Renal pelvis (tissue), 4 donors: Measurements from ENCODE around the gene HEXIM2. TPM values are rescaled to one million over a fixed set of nuclear protein-coding genes. Genes with fewer than 3 reads are reported as not detected.
A peak's percentile ranks its signal among the peaks of the same experiment; 100 is the strongest.
"Not testable (repeated sequence)": the region's sequence is repeated elsewhere in the genome, so short reads cannot be mapped to it uniquely, and the experiment has no call there.

ENCODE experiments used
- DNase-seq: peaks from one replicate; pipeline ENCODE4 v3.0.0-alpha.2; 2013
- polyA plus RNA-seq, 3 donors: library from polyadenylated mRNA; unstranded; fragments of 120-200 nt; gene quantifications; one replicate each; pipeline ENCODE4 v1.2.1, GENCODE V29; 2013; ENCODE audit not compliant: insufficient read length in 3 of 3

HEXIM2 gene
- polyA plus RNA-seq, 3 donors: 16.6 to 18.6 (median 17.1) TPM

GRCh38 chr17:45124797-45125122, 36.9 kb upstream of the HEXIM2 start:
- not testable (repeated sequence) for DNase-seq

DNA sequence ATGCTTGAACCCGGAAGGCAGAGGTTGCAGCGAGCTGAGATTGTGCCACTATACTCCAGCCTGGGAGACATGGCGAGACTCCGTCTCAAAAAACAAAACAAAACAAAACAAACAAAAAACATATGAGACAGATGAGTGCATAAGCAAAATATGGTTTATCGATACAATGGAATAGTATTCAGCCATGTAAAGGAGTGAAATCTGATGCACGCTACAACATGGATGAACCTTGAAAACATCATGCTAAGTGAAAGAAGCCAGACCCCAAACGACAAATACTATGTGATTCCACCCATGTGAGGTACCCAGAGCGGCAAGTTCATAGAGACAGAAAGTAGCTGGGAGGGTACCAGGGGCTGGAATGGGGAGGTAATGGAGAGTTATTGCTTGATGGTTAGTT, 36.2 kb upstream of the HEXIM2 start:
- no peak for DNase-seq

- no peak for DNase-seq
Measured at GRCh38 chr17:45127207-45127547, 34.5 kb upstream of the HEXIM2 start.

- no peak for DNase-seq
Measured at GRCh38 chr17:45127548-45128300, 34.0 kb upstream of the HEXIM2 start.

DNA sequence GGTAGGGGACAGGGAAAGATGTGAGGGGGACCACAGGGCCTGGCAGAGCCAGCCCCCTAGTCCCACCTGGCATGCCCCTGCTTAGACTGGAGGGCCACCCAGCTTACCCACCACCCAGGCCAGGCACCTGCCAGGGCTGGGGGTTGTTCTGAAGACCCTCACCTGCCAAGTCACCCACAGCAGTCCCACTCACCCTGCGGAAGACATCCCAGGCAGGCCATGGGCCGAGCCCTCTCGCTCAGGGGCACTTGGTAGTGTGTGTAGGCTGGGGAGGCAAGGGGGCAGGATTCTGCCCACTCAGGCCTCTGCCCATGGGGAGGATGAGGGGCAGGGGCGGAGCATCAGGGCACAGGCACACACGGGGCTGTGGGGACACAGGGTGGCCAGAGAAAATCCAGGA, 33.3 kb upstream of the HEXIM2 start:
- DNase-seq: no peak

DNA sequence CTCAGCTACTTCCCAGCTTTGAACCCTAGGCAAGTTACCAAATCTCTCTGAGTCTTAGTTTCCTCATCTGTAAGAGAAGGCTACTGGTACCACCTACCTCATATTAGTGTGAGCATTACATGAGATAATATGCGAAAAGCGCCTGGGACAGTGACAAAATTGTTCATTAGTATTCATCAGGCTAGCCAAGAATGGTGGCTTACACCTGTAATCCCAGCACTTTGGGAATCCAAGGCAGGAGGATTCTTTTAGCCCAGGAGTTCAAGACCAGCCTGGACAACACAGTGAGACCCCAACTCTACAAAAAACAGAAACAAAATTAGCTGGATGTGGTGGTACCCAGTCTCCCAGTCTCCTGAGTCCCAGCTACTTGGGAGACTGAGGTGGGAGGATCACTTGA, 32.7 kb upstream of the HEXIM2 start:
- no peak for DNase-seq

GRCh38 chr17:45129426-45129939, 32.2 kb upstream of the HEXIM2 start:
- peak; percentile 57 for DNase-seq

DNA sequence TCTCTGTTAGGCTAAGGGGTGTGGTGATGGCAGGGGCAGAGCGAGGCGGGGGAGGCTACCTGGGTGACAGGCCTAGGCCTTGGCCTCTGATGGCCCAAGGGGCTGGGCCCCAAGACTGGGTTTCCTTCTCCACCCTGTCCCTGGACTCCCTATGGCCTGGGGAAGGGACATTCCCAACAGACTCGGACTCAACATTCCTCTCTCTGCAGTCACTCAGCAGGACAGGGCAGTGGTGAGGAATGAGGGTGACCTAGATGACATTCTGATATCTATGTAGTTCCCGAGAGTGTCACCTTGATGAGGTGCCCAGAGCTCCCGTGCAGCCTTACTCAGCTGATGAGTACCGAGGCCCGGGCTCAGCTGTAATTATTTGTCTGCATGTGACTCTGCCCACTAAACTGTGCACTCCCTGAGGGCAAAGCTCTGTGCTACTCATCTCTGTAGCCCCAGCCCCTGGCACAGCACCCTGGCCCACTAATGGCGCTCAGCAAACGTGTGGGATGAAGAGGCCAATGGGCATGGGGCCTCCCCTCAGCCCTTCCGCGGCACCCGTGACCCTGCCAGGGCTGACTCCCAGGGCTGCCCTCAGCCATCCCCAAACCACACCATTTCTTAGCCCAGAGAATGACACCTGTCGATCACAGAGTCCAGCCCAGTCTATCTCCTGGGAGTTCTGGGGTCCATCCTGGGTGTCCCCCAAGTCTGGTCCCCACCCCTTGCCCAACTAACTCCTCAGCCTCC, 31.6 kb upstream of the HEXIM2 start:
- DNase-seq: no peak

GRCh38 chr17:45130681-45131615, 30.7 kb upstream of the HEXIM2 start:
- no peak for DNase-seq

DNA sequence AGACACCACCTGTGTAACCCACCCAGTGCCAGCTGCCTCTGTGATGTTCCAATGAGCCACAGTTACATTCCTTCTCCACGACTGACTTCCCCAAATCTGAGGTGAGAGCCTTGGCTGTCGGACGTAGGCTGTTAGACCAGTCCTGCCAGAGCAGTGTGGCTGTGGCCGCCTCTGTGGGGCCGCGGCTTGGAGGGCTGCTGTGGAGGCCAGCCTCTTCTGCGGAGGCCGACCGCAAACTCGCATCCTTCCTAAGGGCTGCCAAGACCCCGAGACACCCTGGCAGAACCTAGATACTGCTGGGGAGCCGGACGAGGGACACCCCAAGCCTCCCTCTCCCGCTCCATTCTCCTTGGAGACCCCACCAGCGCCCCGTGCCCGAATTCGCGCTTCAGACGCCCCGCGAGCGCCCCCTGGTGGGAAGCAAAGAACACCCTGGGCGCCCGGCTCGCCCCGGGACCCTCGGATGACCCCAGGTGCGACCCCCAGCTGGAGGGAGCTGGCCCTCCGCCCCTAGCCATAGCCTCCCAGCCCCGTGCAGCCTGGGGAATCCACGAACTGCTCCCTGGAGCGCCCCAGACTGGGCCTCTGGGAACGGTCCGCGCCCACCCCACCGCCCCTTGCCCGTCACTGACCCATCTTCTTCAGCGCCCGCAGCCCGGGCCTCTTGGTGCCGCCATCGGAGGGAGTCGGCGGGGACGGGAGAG, 29.9 kb upstream of the HEXIM2 start:
- no peak for DNase-seq

DNA sequence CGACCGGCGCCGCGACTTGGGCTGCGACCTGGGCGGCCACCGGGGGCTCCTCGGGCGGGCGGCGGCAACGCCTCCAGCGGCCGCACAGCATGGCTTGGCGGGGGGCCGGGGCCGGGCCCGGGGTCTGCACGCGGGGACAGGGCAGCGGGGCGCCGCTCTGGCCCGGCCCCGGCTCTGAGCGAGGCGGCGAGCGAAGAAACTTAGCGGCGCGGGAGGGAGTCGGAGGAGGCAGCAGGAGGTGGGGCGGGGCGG, 29.4 kb upstream of the HEXIM2 start, which contains the start of gene PLCD3:
TSS of gene PLCD3 (minus strand) at position 196 of the 252 bp plus-strand sequence. CDS start at position 91, 105 bp downstream.
- no peak for DNase-seq

- DNase-seq: peak; percentile 74
Measured at GRCh38 chr17:45132572-45133463, 28.9 kb upstream of the HEXIM2 start.

DNA sequence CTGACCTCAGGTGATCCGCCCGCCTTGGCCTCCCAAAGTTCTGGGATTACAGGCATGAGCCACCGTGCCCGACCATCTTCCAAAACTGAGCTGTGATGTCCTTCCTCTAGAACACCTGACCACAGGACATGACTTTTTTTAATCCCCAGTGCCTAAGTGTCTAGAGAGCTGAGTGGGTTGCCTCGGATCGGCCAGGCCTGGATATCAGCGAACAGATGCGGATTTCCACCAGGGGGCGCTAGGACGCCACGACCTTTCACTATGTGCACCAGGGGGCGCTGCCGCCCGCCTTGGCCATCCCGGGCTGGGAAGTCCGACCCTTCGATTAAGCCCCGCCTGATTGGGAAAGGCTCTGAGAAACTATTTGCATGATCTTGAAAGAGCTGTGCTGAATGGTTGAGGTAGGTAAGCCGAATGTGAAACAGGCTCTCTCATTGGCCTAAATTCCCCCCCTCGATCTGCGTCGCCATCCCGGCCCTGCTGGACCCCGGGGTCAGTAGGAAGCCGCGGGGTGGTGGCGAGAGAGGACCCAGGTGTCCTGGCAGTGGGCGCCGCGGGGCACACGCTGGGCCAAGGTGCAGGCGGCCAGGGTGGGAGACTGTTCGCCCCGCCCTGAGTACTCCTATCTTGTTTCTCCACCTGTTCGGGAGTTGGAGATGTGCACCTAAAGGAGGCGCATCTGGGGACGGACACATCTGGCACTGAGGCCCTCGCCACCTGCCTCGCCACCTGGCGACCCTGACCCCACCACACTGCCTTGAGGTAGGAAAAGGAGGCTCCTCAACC, 26.3 kb upstream of the HEXIM2 start, which contains the start of gene ACBD4:
TSS of gene ACBD4 (plus strand) at position 496 of the 786 bp plus-strand sequence. CDS start 458 bp downstream, outside the sequence.
- DNase-seq: peak; percentile 97

- DNase-seq: no peak
Measured at GRCh38 chr17:45135978-45136791, 25.5 kb upstream of the HEXIM2 start.

GRCh38 chr17:45136846-45137560, 24.7 kb upstream of the HEXIM2 start:
- DNase-seq: no peak

GRCh38 chr17:45137561-45138305, 23.9 kb upstream of the HEXIM2 start:
- DNase-seq: no peak

DNA sequence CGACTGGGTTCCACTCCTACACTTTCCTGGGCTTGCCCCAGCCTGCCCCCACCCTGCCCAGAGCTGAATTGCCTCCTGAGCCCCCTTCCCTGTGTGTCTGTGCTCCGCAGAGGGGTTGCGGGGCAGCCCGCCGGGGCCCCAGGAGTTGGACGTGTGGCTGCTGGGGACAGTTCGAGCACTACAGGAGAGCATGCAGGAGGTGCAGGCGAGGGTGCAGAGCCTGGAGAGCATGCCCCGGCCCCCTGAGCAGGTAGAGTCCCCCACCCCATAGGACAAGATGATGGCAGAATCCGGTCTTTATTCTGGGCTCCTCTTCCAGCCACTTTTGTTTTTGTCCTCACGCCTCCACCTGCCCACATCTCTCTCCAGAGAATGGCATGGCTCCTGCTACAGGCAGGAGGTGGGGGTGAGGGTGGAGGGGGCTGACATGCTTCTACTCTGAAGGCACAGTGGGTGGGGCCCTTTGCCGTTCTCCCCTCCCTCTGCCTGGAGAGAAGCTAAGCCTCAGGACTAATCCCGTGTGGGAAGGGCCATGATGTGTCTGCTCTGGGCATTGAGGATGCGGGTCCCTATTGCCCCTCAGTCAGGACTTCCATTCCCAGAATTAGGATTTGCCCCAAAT, 22.7 kb upstream of the HEXIM2 start:
- no peak for DNase-seq
